Naive thymus-derived CD4-positive, alpha-beta T cell (primary cell): Measurements from ENCODE around the gene KCNQ2. TPM values are rescaled to one million over a fixed set of nuclear protein-coding genes. Genes with fewer than 3 reads are reported as not detected.

ENCODE experiments used
- ATAC-seq: fragments of 150-1000 bp; cut with Tn5 transposase; 2 replicates; pipeline ENCODE4 v1.10.0; 2021; ENCODE audit warnings: mild to moderate bottlenecking, moderate library complexity
- CTCF ChIA-PET: fragments of 350-600 bp; sonication (Branson Sonifier 250); formaldehyde crosslinking; loops from one replicate; lab custom pipeline; 2021; ENCODE audit warnings: antibody characterized with exemption; lab: Charles Lee
- POLR2A ChIA-PET: fragments of 350-600 bp; sonication (Branson Sonifier 250); formaldehyde crosslinking; loops from one replicate; lab custom pipeline; 2021; ENCODE audit warnings: antibody characterized with exemption, inconsistent platforms; lab: Charles Lee
- DNase-seq, 9 donors: peaks; one replicate each; pipeline versions ENCODE4 v3.0.0 to v3.0.0-alpha.2; 2020 to 2022; ENCODE audit warnings: mixed read lengths in 1 of 9
- H3K27ac ChIP-seq: one replicate; pipeline ENCODE4 v1.7.0; 2013; ENCODE audit warnings: mild to moderate bottlenecking, low read depth, low read length, moderate library complexity
- H3K27me3 ChIP-seq, 2 donors: one replicate each; pipeline ENCODE4 v1.7.0; 2013; ENCODE audit warnings: low read length in 2 of 2, mild to moderate bottlenecking in 2 of 2, moderate library complexity in 2 of 2; ENCODE audit not compliant: control insufficient read depth in 2 of 2, insufficient read depth in 2 of 2
- H3K36me3 ChIP-seq, 3 experiments: 1 replicate in 2 of 3; 2 replicates in 1 of 3; pipeline ENCODE4 v1.7.0; 2013; ENCODE audit warnings: low read length in 3 of 3, mild to moderate bottlenecking in 3 of 3, moderate library complexity in 1 of 3; ENCODE audit not compliant: insufficient read depth in 3 of 3, control insufficient read depth in 2 of 3
- H3K4me1 ChIP-seq, 2 donors: one replicate each; pipeline ENCODE4 v1.7.0; 2013; ENCODE audit warnings: low read length in 2 of 2, mild to moderate bottlenecking in 2 of 2, moderate library complexity in 1 of 2; ENCODE audit not compliant: control insufficient read depth in 2 of 2, insufficient read depth in 2 of 2
- H3K4me3 ChIP-seq: 2 replicates; pipeline ENCODE4 v1.7.0; 2013; ENCODE audit warnings: mild to moderate bottlenecking, low read length
- H3K9me3 ChIP-seq, 3 experiments: 1 replicate in 2 of 3; 2 replicates in 1 of 3; pipeline ENCODE4 v1.7.0; 2013; ENCODE audit warnings: low read length in 3 of 3; ENCODE audit not compliant: control insufficient read depth in 2 of 3
- H3K27ac Mint-ChIP-seq, 9 donors: one replicate each; pipeline ENCODE4 v1.8.0; 2020 to 2022; ENCODE audit warnings: mixed read lengths in 9 of 9, mild to moderate bottlenecking in 8 of 9, moderate library complexity in 5 of 9, inconsistent platforms in 2 of 9
- H3K27me3 Mint-ChIP-seq, 5 donors: one replicate each; pipeline ENCODE4 v1.8.0; 2021 to 2022; ENCODE audit warnings: mixed read lengths in 5 of 5, mild to moderate bottlenecking in 1 of 5
- H3K36me3 Mint-ChIP-seq, 5 donors: one replicate each; pipeline ENCODE4 v1.8.0; 2020 to 2022; ENCODE audit warnings: mixed read lengths in 5 of 5, mild to moderate bottlenecking in 3 of 5, inconsistent platforms in 1 of 5
- H3K4me1 Mint-ChIP-seq, 7 donors: one replicate each; pipeline ENCODE4 v1.8.0; 2020 to 2022; ENCODE audit warnings: mixed read lengths in 7 of 7, mild to moderate bottlenecking in 3 of 7, inconsistent platforms in 1 of 7
- H3K4me3 Mint-ChIP-seq, 10 donors: one replicate each; pipeline ENCODE4 v1.8.0; 2020 to 2022; ENCODE audit warnings: mild to moderate bottlenecking in 10 of 10, mixed read lengths in 10 of 10, moderate library complexity in 6 of 10, inconsistent platforms in 2 of 10
- H3K9me3 Mint-ChIP-seq, 11 donors: one replicate each; pipeline ENCODE4 v1.8.0; 2020 to 2022; ENCODE audit warnings: mixed read lengths in 11 of 11, mild to moderate bottlenecking in 4 of 11, inconsistent platforms in 1 of 11, moderate library complexity in 1 of 11
- intact Hi-C, 2 donors: fragments of 100-400 bp; cut with micrococcal nuclease; formaldehyde crosslinking; loops; one replicate each; pipeline ENCODE4 v1.15.1; 2023
- polyA plus RNA-seq, 2 donors: library from polyadenylated mRNA; unstranded; fragments of 300-500 nt; fragmentation: Illumina TruSeq; gene quantifications; one replicate each; pipeline ENCODE4 v1.2.3, GENCODE V29; 2021
- total RNA-seq, 6 experiments: library from RNA in 5 of 6; stranded (reverse) in 5 of 6; gene quantifications; 1 replicate in 5 of 6; 2 replicates in 1 of 6; pipeline ENCODE4 v1.2.3 and lab custom pipeline; 2021 to 2026

KCNQ2 gene
- total and polyA plus RNA-seq, 7 experiments from 2014 or later: 0.27 to 0.72 (median 0.30) TPM; not detected in 4

DNA sequence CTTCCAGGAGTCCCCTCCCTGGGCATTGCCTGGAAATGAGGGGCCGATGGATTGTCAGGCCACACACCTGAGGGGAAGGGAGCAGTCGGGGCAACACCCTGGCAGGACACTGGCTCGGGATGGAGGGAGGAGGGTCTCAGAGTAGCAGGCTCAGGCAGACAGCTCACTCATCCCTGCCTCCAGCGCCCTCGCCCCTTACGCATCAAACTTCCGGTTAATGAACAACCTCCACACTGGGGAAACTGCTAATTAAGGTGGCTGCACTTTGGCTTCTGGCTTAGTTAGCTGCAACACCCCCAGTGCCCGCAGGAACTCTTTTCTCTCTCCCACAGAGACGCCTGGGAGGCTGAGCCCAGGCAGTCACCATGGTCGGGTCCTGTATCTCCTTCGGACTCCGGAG, 98.0 kb downstream of the KCNQ2 start:
- Histone ChIP-seq H3K27ac (no peak overlapping the region), H3K9me3 (no peaks in the 10 kb centered on the region), H3K36me3 (no peaks in the 10 kb centered on the region), H3K4me1 (no peaks in the 10 kb centered on the region), H3K4me3 (no peak overlapping the region), H3K27me3 (no peaks in the 10 kb centered on the region)
- ATAC-seq: no peak
- ChIA-PET POLR2A (no interaction called here), CTCF (interaction anchor here (0.6 kb wide), 1 partner anchor 47 kb away, joined by 3 read pairs; no protein-coding TSS in a partner anchor)
- intact Hi-C loops: no loop called here
- peaks cover 6 to 26% (median 21%) of the 10 kb centered on the region in 5 donors for H3K27me3 Mint-ChIP-seq
- no peak overlapping the region for H3K27ac Mint-ChIP-seq
- no peaks in the 10 kb centered on the region for H3K9me3 Mint-ChIP-seq
- no peaks in the 10 kb centered on the region for H3K36me3 Mint-ChIP-seq
- H3K4me3 Mint-ChIP-seq: no peak overlapping the region
- DNase-seq: no peak
- H3K4me1 Mint-ChIP-seq: peaks cover 0 to 3% (median 0%) of the 10 kb centered on the region in 7 donors

GRCh38 chr20:63373996-63374395, 98.5 kb downstream of the KCNQ2 start:
- H3K4me1 ChIP-seq: no peaks in the 10 kb centered on the region
- H3K27ac ChIP-seq: no peak overlapping the region
- H3K27ac Mint-ChIP-seq: no peak overlapping the region
- ATAC-seq (no peak), DNase-seq (no peak)
- peaks cover 0 to 3% (median 0%) of the 10 kb centered on the region in 7 donors for H3K4me1 Mint-ChIP-seq
- H3K4me3 Mint-ChIP-seq: no peak overlapping the region
- ChIA-PET POLR2A (no interaction called here), CTCF (no interaction called here)
- intact Hi-C loops: no loop called here
- no peaks in the 10 kb centered on the region for H3K36me3 Mint-ChIP-seq
- peaks cover 6 to 24% (median 21%) of the 10 kb centered on the region in 5 donors for H3K27me3 Mint-ChIP-seq
- no peaks in the 10 kb centered on the region for H3K9me3 ChIP-seq
- H3K4me3 ChIP-seq: no peak overlapping the region
- peaks cover 0 to 1% (median 0%) of the 10 kb centered on the region in 11 donors for H3K9me3 Mint-ChIP-seq
- H3K36me3 ChIP-seq: no peaks in the 10 kb centered on the region
- H3K27me3 ChIP-seq: no peaks in the 10 kb centered on the region

- ATAC-seq (no peak), DNase-seq (no peak)
- H3K4me1 ChIP-seq: no peaks in the 10 kb centered on the region
- no peaks in the 10 kb centered on the region for H3K27me3 ChIP-seq
- no peak overlapping the region for H3K27ac ChIP-seq
- no peak overlapping the region for H3K4me3 ChIP-seq
- no peaks in the 10 kb centered on the region for H3K36me3 ChIP-seq
- Mint-ChIP-seq H3K4me1 (peaks cover 0 to 3% (median 0%) of the 10 kb centered on the region in 7 donors), H3K9me3 (peaks cover 0 to 1% (median 0%) of the 10 kb centered on the region in 11 donors), H3K27ac (no peak overlapping the region), H3K27me3 (peaks cover 3 to 19% (median 14%) of the 10 kb centered on the region in 5 donors), H3K36me3 (no peaks in the 10 kb centered on the region), H3K4me3 (no peak overlapping the region)
- no peaks in the 10 kb centered on the region for H3K9me3 ChIP-seq
- intact Hi-C loops: no loop called here
- CTCF ChIA-PET: no interaction called here
- POLR2A ChIA-PET: no interaction called here
Observed at GRCh38 chr20:63372971-63373885, 99.2 kb downstream of the KCNQ2 start.

DNA sequence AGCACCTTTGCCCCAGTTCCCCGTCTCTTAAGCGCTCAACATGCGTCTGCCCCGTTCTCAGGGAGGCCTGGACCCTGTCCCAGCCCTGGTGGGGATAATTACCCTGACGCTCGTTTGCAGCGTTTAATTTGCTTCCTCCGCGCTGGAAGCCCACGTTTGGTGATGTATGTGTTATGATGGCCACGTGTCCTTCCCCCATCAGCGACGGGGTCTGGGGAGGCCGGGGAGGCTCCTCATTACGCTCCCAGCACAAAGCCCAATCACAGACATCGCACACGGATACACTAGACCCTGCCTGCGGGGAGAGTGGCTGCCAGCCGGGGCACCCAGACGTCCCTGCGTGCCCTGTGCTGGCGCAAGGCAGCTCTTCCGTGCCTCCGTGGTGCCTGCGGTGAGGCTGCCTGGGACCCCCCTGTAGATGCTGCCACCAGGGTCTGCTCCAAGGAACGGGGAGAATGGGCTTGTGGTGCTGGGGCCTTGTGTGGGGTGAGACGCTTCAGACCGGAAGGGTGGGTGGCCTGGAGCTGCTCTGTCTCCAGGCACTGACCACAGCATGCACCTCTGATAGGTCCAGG, 101.1 kb downstream of the KCNQ2 start:
- Histone ChIP-seq H3K4me3 (no peak overlapping the region), H3K27ac (no peak overlapping the region), H3K27me3 (no peaks in the 10 kb centered on the region), H3K4me1 (no peaks in the 10 kb centered on the region), H3K9me3 (no peaks in the 10 kb centered on the region), H3K36me3 (no peaks in the 10 kb centered on the region)
- Mint-ChIP-seq H3K9me3 (peaks cover 0 to 1% (median 0%) of the 10 kb centered on the region in 11 donors), H3K36me3 (no peaks in the 10 kb centered on the region), H3K27me3 (peaks cover 3 to 15% (median 6%) of the 10 kb centered on the region in 5 donors), H3K4me1 (no peaks in the 10 kb centered on the region), H3K4me3 (no peak overlapping the region), H3K27ac (no peak overlapping the region)
- intact Hi-C loops: no loop called here
- ATAC-seq (no peak), DNase-seq (no peak)
- ChIA-PET CTCF (no interaction called here), POLR2A (no interaction called here)

DNA sequence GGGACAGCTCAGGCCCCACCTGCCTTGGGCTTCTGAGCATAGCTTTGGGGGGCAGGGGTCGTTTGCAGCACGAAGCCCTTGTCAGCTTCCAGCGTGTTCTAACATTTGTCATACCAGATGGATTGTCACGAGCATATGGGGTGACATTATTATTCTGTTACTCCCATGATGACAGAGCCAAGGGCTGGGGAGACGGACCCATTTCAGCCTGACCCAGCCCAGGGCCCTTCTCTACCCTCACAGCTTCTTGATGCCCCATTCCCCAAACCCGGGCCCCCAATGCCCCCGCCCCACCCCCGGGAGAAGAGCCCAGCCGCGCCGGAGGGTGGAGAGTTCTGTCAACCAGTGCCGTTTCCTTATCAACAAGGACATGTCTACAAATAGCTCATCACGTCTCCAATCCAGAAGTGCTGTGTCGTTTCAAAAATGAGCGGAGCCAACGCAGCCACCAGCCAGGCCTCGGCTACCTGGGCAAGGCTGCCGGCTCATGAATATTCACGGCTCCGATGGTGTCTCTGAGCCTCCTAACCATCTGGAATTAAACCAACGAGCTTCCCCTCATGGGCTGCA, 101.8 kb downstream of the KCNQ2 start:
- H3K4me1 ChIP-seq: no peaks in the 10 kb centered on the region
- peaks cover 0 to 1% (median 0%) of the 10 kb centered on the region in 11 donors for H3K9me3 Mint-ChIP-seq
- intact Hi-C loops: no loop called here
- H3K27me3 ChIP-seq: no peaks in the 10 kb centered on the region
- H3K9me3 ChIP-seq: no peaks in the 10 kb centered on the region
- ChIA-PET CTCF (no interaction called here), POLR2A (no interaction called here)
- H3K4me1 Mint-ChIP-seq: no peaks in the 10 kb centered on the region
- DNase-seq (no peak), ATAC-seq (no peak)
- no peak overlapping the region for H3K27ac Mint-ChIP-seq
- H3K36me3 Mint-ChIP-seq: no peaks in the 10 kb centered on the region
- H3K27ac ChIP-seq: no peak overlapping the region
- H3K27me3 Mint-ChIP-seq: peaks cover 0 to 14% (median 6%) of the 10 kb centered on the region in 5 donors
- no peak overlapping the region for H3K4me3 ChIP-seq
- no peaks in the 10 kb centered on the region for H3K36me3 ChIP-seq
- no peak overlapping the region for H3K4me3 Mint-ChIP-seq

DNA sequence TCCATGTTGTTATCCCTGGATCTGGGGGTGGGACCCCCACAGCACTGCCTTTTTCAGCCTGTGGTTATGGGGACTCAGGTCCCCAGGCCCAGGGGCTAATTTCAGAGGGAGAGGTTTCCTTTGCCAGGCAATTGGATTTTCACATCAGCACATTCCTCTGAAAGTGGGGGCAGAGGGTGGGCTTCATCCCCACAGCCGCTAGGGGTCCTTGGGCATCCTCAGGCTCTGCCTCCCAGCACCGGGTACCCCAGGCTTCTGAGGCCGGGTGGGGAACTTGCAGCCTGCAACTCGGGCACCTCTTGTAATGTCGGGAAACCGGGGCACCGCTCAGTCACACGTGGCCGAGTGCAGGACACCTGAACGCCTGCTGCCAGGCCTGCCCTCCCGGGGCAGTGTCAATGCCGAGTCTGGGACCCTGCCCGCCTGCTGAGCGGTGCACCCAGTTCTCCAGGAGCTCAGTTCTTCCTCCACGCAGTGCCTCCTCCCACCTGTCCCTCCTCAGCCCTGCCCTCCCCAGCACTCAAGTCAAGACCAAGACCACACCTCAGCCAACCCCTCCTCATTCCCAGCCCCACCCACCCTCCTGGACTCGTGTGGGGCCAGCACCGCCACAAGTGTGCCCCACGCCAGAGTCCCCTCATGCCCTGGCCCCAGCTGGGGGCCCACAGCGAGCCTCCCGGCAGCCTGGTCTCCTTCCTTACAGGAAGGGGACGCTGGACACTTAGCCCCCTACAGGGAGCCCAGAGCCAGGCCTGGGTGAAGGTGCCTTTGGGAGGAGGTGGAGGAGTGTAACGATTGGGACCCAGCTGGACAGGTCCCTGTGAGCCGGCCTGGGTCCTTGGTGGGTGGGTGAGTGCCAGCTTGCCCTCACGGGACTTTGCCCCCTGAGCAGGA, 102.5 kb downstream of the KCNQ2 start:
- Mint-ChIP-seq H3K27ac (no peak overlapping the region), H3K4me1 (no peaks in the 10 kb centered on the region), H3K36me3 (no peaks in the 10 kb centered on the region), H3K27me3 (peaks cover 0 to 18% (median 7%) of the 10 kb centered on the region in 5 donors), H3K4me3 (no peak overlapping the region), H3K9me3 (peaks cover 0 to 1% (median 0%) of the 10 kb centered on the region in 11 donors)
- no peak for ATAC-seq
- ChIA-PET CTCF (no interaction called here), POLR2A (no interaction called here)
- Histone ChIP-seq H3K4me3 (no peak overlapping the region), H3K27ac (no peak overlapping the region), H3K9me3 (no peaks in the 10 kb centered on the region), H3K36me3 (no peaks in the 10 kb centered on the region), H3K4me1 (no peaks in the 10 kb centered on the region), H3K27me3 (no peaks in the 10 kb centered on the region)
- no peak for DNase-seq
- intact Hi-C loops: no loop called here
